ENCODE results near the gene CD46.
"Not testable (repeated sequence)": the region's sequence is repeated elsewhere in the genome, so short reads cannot be mapped to it uniquely, and the experiment has no call there.

CD46 gene

DNA sequence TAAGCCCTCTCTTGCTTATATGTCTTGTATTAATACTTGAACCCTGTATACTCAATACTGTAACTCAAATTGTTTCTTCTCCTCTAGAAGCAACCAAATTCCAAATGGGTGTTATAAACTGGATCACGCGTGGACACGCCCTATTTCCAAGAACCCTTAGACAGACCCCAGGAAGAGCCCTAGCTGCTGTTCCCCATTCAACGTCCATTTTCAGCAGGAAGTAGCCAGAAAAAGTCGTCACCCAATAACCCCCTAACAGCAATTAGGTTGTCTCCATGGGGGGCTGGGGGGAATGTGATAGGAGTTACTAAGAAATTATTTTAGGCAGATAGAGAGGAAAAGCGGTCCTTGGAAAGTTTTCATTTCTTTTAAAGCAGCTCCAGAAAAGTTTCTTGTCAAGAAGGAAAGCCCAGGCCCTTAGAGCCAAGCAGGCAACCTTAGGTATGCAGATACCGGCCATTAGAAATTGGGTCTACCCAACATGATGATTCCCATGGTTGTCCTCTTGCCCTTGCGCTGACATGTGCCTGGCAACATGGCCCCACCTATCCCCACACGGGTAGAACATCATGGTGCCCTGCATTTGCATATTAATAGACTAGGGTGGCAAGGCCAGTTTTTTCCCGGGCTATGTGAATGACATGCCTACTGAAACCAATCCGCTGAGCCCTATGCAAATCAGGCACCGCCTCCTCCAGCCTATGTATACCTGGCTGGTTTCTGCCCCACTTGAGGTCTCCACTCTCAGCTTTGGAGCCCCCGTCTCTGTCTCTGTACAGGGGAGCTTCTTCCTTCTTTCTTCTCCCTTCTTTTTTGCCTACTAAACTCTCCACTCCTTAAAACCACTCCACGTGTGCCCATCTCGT is 4.0 kb upstream of the CD46 start:
- Histone ChIP-seq H3K27ac (ENCODE audit: poor library complexity, severe bottlenecking) (no peak overlapping the region), H3K4me1 (ENCODE audit: insufficient read depth, poor library complexity, severe bottlenecking) (peaks cover 14% of the 10 kb centered on the region), H3K4me3 (ENCODE audit: severe bottlenecking) (no peak overlapping the region), H3K36me3 (ENCODE audit: low read depth) (no peaks in the 10 kb centered on the region), H3K9me3 (ENCODE audit: severe bottlenecking) (no peaks in the 10 kb centered on the region), H3K27me3 (ENCODE audit: insufficient read depth, poor library complexity, severe bottlenecking) (no peaks in the 10 kb centered on the region)
- TF ChIP-seq, protein P1, sequence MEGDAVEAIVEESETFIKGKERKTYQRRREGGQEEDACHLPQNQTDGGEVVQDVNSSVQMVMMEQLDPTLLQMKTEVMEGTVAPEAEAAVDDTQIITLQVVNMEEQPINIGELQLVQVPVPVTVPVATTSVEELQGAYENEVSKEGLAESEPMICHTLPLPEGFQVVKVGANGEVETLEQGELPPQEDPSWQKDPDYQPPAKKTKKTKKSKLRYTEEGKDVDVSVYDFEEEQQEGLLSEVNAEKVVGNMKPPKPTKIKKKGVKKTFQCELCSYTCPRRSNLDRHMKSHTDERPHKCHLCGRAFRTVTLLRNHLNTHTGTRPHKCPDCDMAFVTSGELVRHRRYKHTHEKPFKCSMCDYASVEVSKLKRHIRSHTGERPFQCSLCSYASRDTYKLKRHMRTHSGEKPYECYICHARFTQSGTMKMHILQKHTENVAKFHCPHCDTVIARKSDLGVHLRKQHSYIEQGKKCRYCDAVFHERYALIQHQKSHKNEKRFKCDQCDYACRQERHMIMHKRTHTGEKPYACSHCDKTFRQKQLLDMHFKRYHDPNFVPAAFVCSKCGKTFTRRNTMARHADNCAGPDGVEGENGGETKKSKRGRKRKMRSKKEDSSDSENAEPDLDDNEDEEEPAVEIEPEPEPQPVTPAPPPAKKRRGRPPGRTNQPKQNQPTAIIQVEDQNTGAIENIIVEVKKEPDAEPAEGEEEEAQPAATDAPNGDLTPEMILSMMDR (IDR thresholded peaks at IDR 0.05; ENCODE audit: poor library complexity, severe bottlenecking) = no peak
- ATAC-seq (ENCODE audit: low read depth) (no peak), DNase-seq (ENCODE audit: low spot score) (no peak)

DNA sequence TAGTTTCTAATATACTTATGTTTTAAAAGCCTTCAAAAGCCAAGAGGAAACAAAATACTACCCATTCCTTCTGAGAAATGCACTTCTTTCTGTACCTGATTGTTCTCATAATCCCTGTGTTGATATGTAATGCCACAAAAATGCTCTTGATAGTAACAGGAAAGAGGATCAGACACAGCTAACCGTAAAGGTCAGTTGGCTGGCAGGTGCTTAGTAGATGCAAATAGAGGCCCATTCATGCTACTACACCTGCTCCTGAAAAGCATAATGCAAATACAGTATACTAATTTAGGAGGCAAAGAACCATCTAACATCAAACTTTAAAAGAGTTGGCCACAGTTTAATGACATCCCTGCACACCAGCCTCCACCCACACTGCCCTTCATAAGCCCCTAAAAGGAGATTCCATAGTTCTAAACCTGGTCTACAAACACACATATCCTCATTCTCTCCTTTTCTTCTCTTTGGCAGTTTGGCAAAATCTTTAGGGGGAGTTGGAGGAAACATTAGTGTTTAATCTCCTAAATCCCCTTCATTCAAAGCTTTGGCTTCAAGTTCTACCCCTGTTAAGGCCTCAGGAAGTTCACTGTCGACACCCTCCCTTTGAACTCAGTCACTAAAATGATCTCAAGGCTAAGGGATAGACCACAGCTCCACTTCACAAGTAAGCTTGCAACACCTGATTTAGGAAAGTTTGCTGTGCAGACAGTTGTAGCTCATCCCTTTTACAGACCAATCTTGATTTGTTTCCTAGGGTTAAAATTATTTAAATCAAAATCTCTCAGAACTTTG is 2.9 kb upstream of the CD46 start:
- Histone ChIP-seq H3K4me1 (ENCODE audit: insufficient read depth, poor library complexity, severe bottlenecking) (peaks cover 14% of the 10 kb centered on the region), H3K9me3 (ENCODE audit: severe bottlenecking) (no peaks in the 10 kb centered on the region), H3K36me3 (ENCODE audit: low read depth) (no peaks in the 10 kb centered on the region), H3K27ac (ENCODE audit: poor library complexity, severe bottlenecking) (no peak overlapping the region), H3K27me3 (ENCODE audit: insufficient read depth, poor library complexity, severe bottlenecking) (no peaks in the 10 kb centered on the region), H3K4me3 (ENCODE audit: severe bottlenecking) (no peak overlapping the region)
- TF ChIP-seq, protein P1 (IDR thresholded peaks at IDR 0.05; ENCODE audit: poor library complexity, severe bottlenecking) = no peak
- ATAC-seq (ENCODE audit: low read depth) (peak; percentile 35; the same call in 1 of the 3 replicates), DNase-seq (ENCODE audit: low spot score) (no peak)

DNA sequence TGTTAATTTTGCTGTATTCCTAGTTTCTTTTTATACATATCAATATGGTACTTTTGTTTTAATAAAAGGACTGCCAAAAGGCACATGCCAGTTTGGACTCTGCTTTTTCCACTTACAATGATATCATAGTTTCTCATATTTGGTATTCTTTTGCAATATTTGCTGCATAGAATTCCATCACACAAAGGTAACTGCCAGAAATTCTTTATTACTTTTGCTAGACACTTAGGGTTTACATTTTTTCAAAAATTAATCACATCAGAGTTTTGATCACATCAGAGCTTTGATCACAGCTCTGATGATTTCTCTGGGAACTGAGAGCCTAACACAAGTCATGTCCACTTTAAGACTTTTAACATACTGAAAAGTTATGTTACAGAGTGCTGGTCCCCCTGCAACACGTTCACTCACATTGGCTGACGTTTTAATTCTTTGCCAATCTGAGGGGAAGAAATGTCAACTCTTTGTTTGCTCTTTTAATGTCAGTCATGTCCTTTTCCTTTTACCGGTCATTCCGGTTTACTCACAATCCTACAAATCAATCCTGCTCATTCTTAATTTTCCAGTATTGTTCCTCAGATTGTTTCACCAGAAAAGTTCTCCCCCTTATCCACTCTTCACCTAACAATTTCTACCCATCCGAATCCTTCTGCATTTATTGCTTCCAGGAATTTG is 1.1 kb upstream of the CD46 start:
- Histone ChIP-seq H3K4me3 (ENCODE audit: severe bottlenecking) (peak overlapping the region; percentile 79), H3K36me3 (ENCODE audit: low read depth) (no peaks in the 10 kb centered on the region), H3K27me3 (ENCODE audit: insufficient read depth, poor library complexity, severe bottlenecking) (no peaks in the 10 kb centered on the region), H3K4me1 (ENCODE audit: insufficient read depth, poor library complexity, severe bottlenecking) (peaks cover 15% of the 10 kb centered on the region), H3K27ac (ENCODE audit: poor library complexity, severe bottlenecking) (peak overlapping the region; percentile 73), H3K9me3 (ENCODE audit: severe bottlenecking) (no peaks in the 10 kb centered on the region)
- DNase-seq (ENCODE audit: low spot score) (no peak), ATAC-seq (ENCODE audit: low read depth) (no peak)
- TF ChIP-seq, protein P1 (IDR thresholded peaks at IDR 0.05; ENCODE audit: poor library complexity, severe bottlenecking) = no peak

DNA sequence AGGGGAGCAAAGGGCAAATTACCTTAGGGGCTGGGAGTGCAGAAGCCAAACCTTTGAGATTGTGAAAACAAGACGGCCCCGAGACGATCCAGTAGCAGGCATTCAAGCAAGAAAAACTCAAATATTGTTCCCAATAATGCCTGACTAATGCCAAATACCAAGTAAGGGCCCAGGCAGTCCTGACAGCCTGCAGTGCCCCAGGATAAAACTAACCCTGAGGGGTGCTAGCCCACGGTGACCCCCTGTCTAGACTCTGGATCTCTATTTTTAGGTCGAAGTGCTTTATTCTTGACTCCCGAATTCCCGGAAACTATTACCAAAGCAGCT is 428 bp upstream of the CD46 start:
- H3K9me3 ChIP-seq (ENCODE audit: severe bottlenecking); H3K36me3 ChIP-seq (ENCODE audit: low read depth); DNase-seq (ENCODE audit: low spot score); H3K27me3 ChIP-seq (ENCODE audit: insufficient read depth, poor library complexity, severe bottlenecking); ATAC-seq (ENCODE audit: low read depth): not testable (repeated sequence)
- Histone ChIP-seq H3K27ac (ENCODE audit: poor library complexity, severe bottlenecking) (peak overlapping the region; percentile 73), H3K4me3 (ENCODE audit: severe bottlenecking) (peak overlapping the region; percentile 79), H3K4me1 (ENCODE audit: insufficient read depth, poor library complexity, severe bottlenecking) (peaks cover 22% of the 10 kb centered on the region)

DNA sequence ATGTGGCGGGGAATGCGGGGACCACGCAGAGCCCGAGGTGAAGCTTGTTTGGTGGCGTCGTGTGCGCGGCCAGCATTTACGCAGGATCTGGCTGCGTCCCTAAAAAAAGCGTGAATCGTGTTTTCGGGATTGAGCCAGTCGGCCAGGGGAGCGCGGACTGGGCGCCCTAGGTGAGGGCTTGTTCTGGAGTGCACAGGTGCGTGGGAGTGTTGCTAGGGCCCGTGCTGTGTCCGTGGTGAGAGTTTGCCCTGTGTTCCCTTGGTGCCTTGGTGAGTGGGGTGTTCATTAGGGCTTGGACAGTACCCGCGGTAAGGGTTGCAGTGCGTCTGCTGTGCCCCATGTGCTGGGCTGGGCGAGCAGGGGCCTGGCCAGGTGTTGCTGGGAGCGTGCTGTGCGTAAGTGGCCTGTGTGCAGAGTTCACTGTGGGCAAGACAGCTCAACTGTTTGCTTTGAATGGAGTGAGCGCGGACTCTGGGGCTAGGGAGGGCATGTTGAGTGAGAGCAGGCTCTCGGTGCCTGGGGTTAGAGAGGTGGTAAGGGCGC is 673 bp downstream of the CD46 start:
- peak; percentile 40 for ATAC-seq (ENCODE audit: low read depth)
- peak overlapping the region; percentile 79 for H3K4me3 ChIP-seq (ENCODE audit: severe bottlenecking)
- H3K4me1 ChIP-seq (ENCODE audit: insufficient read depth, poor library complexity, severe bottlenecking) = peaks cover 22% of the 10 kb centered on the region
- no peak for DNase-seq (ENCODE audit: low spot score)
- peaks cover 7% of the 10 kb centered on the region for H3K36me3 ChIP-seq (ENCODE audit: low read depth)
- TF ChIP-seq, protein P1 (IDR thresholded peaks at IDR 0.05; ENCODE audit: poor library complexity, severe bottlenecking) = no peak
- peak overlapping the region; percentile 73 for H3K27ac ChIP-seq (ENCODE audit: poor library complexity, severe bottlenecking)
- no peaks in the 10 kb centered on the region for H3K27me3 ChIP-seq (ENCODE audit: insufficient read depth, poor library complexity, severe bottlenecking)
- H3K9me3 ChIP-seq (ENCODE audit: severe bottlenecking) = no peaks in the 10 kb centered on the region
